COLO829 (cell line): ENCODE measurements around the gene TRMT6.
A peak's percentile ranks its signal among the peaks of the same experiment; 100 is the strongest.

ENCODE experiments used
- DNase-seq: peaks from one replicate; pipeline ENCODE4 v3.0.0; 2012; ENCODE audit warnings: low spot score

TRMT6 gene

GRCh38 chr20:5947276-5947675 is 3.1 kb downstream of the TRMT6 start:
- DNase-seq: no peak

GRCh38 chr20:5945963-5946362 is 4.4 kb downstream of the TRMT6 start:
- peak; percentile 59 for DNase-seq

GRCh38 chr20:5938456-5939029 is 11.8 kb downstream of the TRMT6 start:
- no peak for DNase-seq

GRCh38 chr20:5936238-5936637 is 14.1 kb downstream of the TRMT6 start:
- DNase-seq: no peak

GRCh38 chr20:5935384-5935783 is 14.9 kb downstream of the TRMT6 start:
- DNase-seq: no peak

- DNase-seq: no peak
These were observed 16.4 kb downstream of the TRMT6 start for GRCh38 chr20:5933802-5934436.

- no peak for DNase-seq
These were observed 17.5 kb downstream of the TRMT6 start for GRCh38 chr20:5932796-5933195.

- no peak for DNase-seq
These were observed 18.9 kb downstream of the TRMT6 start for GRCh38 chr20:5931411-5931810.

- DNase-seq: no peak
These were observed 21.3 kb downstream of the TRMT6 start for GRCh38 chr20:5928836-5929715.

- no peak for DNase-seq
These were observed 22.4 kb downstream of the TRMT6 start for GRCh38 chr20:5927749-5928462.

GRCh38 chr20:5925551-5925950 is 24.8 kb downstream of the TRMT6 start:
- DNase-seq: no peak

GRCh38 chr20:5923493-5923892 is 26.8 kb downstream of the TRMT6 start:
- no peak for DNase-seq

GRCh38 chr20:5920581-5920980 is 29.8 kb downstream of the TRMT6 start:
- no peak for DNase-seq

- DNase-seq: peak; percentile 36
These were observed 30.4 kb downstream of the TRMT6 start for GRCh38 chr20:5919626-5920544.

- DNase-seq: peak; percentile 91
These were observed 31.3 kb downstream of the TRMT6 start for GRCh38 chr20:5918856-5919625.

- DNase-seq: no peak
These were observed 35.5 kb downstream of the TRMT6 start for GRCh38 chr20:5914859-5915258.

- DNase-seq: no peak
These were observed 37.2 kb downstream of the TRMT6 start for GRCh38 chr20:5913166-5913565.

- DNase-seq: no peak
These were observed 40.1 kb downstream of the TRMT6 start for GRCh38 chr20:5910186-5910585.

GRCh38 chr20:5908981-5909380 is 41.4 kb downstream of the TRMT6 start:
- DNase-seq: no peak

GRCh38 chr20:5900908-5901307 is 49.4 kb downstream of the TRMT6 start:
- no peak for DNase-seq

GRCh38 chr20:5899444-5899843 is 50.9 kb downstream of the TRMT6 start:
- no peak for DNase-seq
